Measurements from ENCODE around the gene LAMA2.

Gene LAMA2

DNA sequence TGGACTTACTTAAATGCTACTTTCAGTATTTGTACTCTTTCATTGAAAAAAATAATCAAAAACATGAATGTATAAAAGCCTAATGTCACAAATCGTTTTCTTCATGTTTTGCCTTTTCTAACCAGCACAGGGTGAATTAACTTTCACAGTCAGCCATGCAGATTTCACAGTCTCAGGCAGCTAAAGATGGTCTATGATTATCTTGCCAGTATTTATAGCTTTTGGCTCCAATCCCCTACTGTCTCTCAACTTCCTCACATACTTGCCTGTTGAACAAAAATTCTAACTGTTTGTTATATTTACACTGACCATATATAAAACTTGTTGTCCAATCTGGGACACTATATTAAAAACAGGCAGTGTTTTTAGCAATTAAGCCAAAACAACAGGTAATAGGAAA, 468.9 kb downstream of the LAMA2 start:
- in situ Hi-C loops (cut with MboI; ENCODE audit: low pct_unique_long_range_greater_than_20kb, low sequenced_read_pairs, unreplicated experiment): no loop called here
- no peak for DNase-seq (ENCODE audit: low spot score)

DNA sequence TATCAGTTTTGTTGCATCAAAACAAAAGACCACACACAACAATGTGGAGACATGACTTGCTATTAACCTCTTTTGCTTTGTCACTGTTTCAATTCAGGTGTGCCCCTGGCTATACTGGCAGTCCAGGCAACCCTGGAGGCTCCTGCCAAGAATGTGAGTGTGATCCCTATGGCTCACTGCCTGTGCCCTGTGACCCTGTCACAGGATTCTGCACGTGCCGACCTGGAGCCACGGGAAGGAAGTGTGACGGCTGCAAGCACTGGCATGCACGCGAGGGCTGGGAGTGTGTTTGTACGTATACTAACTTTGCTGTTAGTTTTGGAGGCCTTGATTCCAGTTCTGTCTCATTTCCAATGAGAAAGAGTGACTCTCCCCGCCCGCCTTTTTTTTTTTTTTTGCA, 470.1 kb downstream of the LAMA2 start:
- in situ Hi-C loops (cut with MboI; ENCODE audit: low pct_unique_long_range_greater_than_20kb, low sequenced_read_pairs, unreplicated experiment): no loop called here
- DNase-seq (ENCODE audit: low spot score): no peak
- TF ChIP-seq, protein P1, sequence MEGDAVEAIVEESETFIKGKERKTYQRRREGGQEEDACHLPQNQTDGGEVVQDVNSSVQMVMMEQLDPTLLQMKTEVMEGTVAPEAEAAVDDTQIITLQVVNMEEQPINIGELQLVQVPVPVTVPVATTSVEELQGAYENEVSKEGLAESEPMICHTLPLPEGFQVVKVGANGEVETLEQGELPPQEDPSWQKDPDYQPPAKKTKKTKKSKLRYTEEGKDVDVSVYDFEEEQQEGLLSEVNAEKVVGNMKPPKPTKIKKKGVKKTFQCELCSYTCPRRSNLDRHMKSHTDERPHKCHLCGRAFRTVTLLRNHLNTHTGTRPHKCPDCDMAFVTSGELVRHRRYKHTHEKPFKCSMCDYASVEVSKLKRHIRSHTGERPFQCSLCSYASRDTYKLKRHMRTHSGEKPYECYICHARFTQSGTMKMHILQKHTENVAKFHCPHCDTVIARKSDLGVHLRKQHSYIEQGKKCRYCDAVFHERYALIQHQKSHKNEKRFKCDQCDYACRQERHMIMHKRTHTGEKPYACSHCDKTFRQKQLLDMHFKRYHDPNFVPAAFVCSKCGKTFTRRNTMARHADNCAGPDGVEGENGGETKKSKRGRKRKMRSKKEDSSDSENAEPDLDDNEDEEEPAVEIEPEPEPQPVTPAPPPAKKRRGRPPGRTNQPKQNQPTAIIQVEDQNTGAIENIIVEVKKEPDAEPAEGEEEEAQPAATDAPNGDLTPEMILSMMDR (IDR thresholded peaks at IDR 0.05; ENCODE audit: extremely low read depth, insufficient read depth, missing control alignments): no peak

More for the DNA sequence above, 468.9 kb downstream of the LAMA2 start:
- TF ChIP-seq, protein P1 (IDR thresholded peaks at IDR 0.05; ENCODE audit: extremely low read depth, insufficient read depth, missing control alignments): no peak

DNA sequence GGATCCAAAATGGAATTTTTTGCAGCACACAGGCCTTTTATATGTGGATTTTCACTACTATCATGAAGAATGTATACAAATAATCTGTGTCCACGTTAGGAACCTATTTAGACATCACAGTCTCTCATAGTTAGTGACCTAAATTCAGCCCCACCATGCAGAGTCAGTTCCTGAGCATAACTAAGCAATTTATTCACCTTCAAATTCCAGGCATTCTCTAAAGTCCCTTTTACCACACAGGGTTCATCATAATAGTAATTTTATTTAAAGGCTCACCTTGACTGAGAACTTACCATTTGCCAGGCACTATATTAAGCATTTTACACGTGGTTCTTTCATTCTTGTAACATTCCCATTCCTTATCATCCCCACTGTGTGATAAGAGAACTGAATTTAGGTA, 473.2 kb downstream of the LAMA2 start:
- DNase-seq (ENCODE audit: low spot score): no peak
- in situ Hi-C loops (cut with MboI; ENCODE audit: low pct_unique_long_range_greater_than_20kb, low sequenced_read_pairs, unreplicated experiment): no loop called here
- TF ChIP-seq, protein P1 (IDR thresholded peaks at IDR 0.05; ENCODE audit: extremely low read depth, insufficient read depth, missing control alignments): no peak

DNA sequence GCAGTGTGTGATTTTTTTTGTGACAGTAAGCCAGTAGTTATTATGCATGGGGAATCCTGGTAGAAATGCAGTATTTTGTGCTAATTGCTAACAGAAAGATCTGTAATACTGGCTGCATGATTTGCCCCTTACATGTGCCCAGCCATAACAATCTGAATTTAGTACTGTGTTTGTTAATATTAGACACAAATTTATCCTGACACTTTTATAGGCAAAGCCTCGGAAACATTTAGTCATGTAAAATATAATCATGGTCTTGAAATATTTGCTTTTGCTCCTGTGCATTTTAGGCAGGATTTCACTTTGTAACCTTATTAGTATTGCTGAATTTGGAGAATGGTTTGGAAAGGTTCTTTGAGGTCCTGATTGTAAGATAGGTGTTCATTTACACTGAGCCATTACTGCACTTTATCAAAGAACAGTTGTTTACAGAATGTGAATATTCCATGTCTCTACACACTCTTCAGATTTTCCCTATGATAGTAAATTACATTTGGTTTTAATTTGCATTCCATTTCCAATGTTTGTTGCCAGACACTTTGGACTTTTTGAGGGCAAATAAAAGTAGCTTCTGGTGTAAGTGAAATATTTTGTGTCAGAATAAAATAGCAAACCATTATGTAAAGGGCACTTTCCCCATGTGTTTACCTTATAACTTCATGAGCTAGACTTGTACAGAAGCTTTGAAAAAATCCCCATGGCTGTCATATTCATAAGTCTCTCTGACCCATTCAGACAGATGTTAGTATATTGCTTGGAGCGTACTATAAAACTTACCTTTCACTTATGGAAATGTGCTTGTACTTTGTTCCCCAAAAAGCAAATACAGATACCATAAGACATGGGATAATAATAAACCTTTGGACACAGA, 477.1 kb downstream of the LAMA2 start:
- no peak for DNase-seq (ENCODE audit: low spot score)
- TF ChIP-seq, protein P1 (IDR thresholded peaks at IDR 0.05; ENCODE audit: extremely low read depth, insufficient read depth, missing control alignments): no peak
- in situ Hi-C loops (cut with MboI; ENCODE audit: low pct_unique_long_range_greater_than_20kb, low sequenced_read_pairs, unreplicated experiment): no loop called here

DNA sequence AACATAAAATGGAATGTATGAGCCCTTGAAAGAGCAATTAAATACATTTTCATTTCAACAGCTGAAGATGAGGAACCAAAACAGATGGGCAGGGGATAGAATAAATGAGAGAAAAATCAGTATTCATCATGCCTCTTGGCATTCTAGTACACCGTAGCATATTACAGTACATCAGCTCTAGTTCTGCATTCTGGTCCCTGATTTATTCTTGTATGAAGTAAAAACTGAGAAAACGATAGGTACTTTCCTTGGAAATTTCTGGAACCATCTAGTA, 477.7 kb downstream of the LAMA2 start:
- no peak for DNase-seq (ENCODE audit: low spot score)
- TF ChIP-seq, protein P1 (IDR thresholded peaks at IDR 0.05; ENCODE audit: extremely low read depth, insufficient read depth, missing control alignments): no peak
- in situ Hi-C loops (cut with MboI; ENCODE audit: low pct_unique_long_range_greater_than_20kb, low sequenced_read_pairs, unreplicated experiment): no loop called here

DNA sequence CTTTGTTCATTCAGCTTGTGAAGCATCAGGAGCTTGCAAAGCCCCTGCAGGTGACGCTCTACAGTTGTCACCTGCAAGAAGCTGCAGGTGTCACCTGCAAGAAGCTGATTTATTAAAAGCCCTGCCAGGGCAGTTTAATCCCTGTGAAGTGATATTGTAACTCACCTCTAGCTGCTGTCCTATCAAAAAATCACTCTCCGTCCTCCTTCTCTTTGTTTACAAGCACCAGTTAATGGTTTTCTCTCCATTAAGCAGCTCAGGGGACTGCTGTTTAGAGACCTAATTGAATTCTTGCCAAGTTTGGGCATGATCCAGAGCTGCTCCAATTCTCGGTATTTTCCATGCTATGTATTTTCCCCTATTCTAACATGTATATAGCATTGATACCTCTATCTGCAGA, 481.1 kb downstream of the LAMA2 start:
- TF ChIP-seq, protein P1 (IDR thresholded peaks at IDR 0.05; ENCODE audit: extremely low read depth, insufficient read depth, missing control alignments): no peak
- DNase-seq (ENCODE audit: low spot score): no peak
- in situ Hi-C loops (cut with MboI; ENCODE audit: low pct_unique_long_range_greater_than_20kb, low sequenced_read_pairs, unreplicated experiment): no loop called here
